HCT116 (cell line): ENCODE data around the gene UXT.

Experiments
- EZH2phosphoT487 ChIP-seq: fragments of 200-600 bp; IDR thresholded peaks from 2 replicates; pipeline ENCODE4 v1.6.1; 2018; ENCODE audit warnings: antibody characterized with exemption, borderline replicate concordance
- POLR2A ChIP-seq: IDR thresholded peaks from 2 replicates; pipeline ENCODE4 v1.7.0; 2011; ENCODE audit warnings: borderline replicate concordance; ENCODE audit not compliant: insufficient read depth, insufficient read length; ENCODE audit errors: extremely low read depth
- POLR2AphosphoS5 ChIP-seq: IDR thresholded peaks from 2 replicates; pipeline ENCODE4 v1.6.1; 2011; ENCODE audit warnings: mild to moderate bottlenecking, low read depth, low read length, moderate library complexity
- TF ChIP-seq, protein P1 (sequence below), 3 experiments: fragments of 200-600 bp in 1 of 3; sonication (generic) in 1 of 3; IDR thresholded peaks in 2 of 3; conservative IDR thresholded peaks in 1 of 3; 2 replicates each; pipeline ENCODE4 v1.5.1; 2012 to 2017; ENCODE audit warnings: low read depth in 2 of 3, low read length in 2 of 3, antibody characterized with exemption in 1 of 3, borderline replicate concordance in 1 of 3, control low read depth in 1 of 3, mild to moderate bottlenecking in 1 of 3, mixed read lengths in 1 of 3, mixed run types in 1 of 3, moderate library complexity in 1 of 3; ENCODE audit not compliant: insufficient read depth in 1 of 3
- TF ChIP-seq, protein P2 (sequence below): IDR thresholded peaks from 2 replicates; pipeline ENCODE4 v1.6.1; 2012

DNA sequence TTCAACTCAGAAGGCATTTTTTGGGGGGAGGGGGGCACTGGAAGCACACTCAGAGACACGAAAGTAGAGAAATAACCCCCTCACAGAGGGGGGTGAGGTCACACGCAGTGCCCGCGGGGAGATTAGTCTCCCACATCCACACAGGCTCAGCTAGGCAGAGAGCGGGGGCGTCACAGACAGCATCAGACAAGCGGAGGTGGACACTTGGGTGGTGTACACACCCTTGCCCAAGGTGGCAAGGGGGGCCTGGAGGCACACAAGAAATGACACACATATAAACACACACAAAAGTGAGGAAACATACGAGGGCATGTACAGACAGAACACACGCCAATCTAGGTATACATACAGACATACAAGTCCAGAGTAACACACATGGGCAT, 38.7 kb downstream of the UXT start:
- TF ChIP-seq, protein P1, sequence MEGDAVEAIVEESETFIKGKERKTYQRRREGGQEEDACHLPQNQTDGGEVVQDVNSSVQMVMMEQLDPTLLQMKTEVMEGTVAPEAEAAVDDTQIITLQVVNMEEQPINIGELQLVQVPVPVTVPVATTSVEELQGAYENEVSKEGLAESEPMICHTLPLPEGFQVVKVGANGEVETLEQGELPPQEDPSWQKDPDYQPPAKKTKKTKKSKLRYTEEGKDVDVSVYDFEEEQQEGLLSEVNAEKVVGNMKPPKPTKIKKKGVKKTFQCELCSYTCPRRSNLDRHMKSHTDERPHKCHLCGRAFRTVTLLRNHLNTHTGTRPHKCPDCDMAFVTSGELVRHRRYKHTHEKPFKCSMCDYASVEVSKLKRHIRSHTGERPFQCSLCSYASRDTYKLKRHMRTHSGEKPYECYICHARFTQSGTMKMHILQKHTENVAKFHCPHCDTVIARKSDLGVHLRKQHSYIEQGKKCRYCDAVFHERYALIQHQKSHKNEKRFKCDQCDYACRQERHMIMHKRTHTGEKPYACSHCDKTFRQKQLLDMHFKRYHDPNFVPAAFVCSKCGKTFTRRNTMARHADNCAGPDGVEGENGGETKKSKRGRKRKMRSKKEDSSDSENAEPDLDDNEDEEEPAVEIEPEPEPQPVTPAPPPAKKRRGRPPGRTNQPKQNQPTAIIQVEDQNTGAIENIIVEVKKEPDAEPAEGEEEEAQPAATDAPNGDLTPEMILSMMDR (IDR thresholded peaks at IDR 0.05 in 2 of 3, conservative IDR thresholded peaks at IDR 0.05 in 1 of 3; ENCODE audit: borderline replicate concordance in 1 of 3, insufficient read depth in 1 of 3, low read depth in 2 of 3, low read length in 2 of 3): no peak
- no peak for TF ChIP-seq EZH2phosphoT487
- TF ChIP-seq POLR2A: no peak
- TF ChIP-seq, protein P2, sequence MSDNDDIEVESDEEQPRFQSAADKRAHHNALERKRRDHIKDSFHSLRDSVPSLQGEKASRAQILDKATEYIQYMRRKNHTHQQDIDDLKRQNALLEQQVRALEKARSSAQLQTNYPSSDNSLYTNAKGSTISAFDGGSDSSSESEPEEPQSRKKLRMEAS: no peak
- no peak for TF ChIP-seq POLR2AphosphoS5
